DND-41 (cell line): ENCODE results near the gene PARVB.

Experiments used
- ATAC-seq: fragments of 200-7000 bp; cut with Tn5 transposase; 3 replicates; pipeline ENCODE4 v1.9.1; 2021; ENCODE audit warnings: low read depth; ENCODE audit not compliant: insufficient read depth
- DNase-seq: peaks from one replicate; pipeline ENCODE4 v3.0.0-alpha.2; 2020
- H2AFZ ChIP-seq: 2 replicates; pipeline ENCODE4 v1.6.0; 2012; ENCODE audit warnings: low read depth, low read length
- H3K27ac ChIP-seq: 2 replicates; pipeline ENCODE4 v1.5.1; 2012; ENCODE audit warnings: low read length, inconsistent platforms
- H3K27me3 ChIP-seq: fragments of 200-600 bp; sonication (generic); 2 replicates; pipeline ENCODE4 v1.6.0; 2012; ENCODE audit warnings: low read length, mild to moderate bottlenecking, inconsistent platforms; ENCODE audit not compliant: insufficient read depth, poor library complexity
- H3K36me3 ChIP-seq: 2 replicates; pipeline ENCODE4 v1.5.1; 2012; ENCODE audit warnings: low read length, inconsistent platforms; ENCODE audit not compliant: insufficient read depth
- H3K4me1 ChIP-seq: 2 replicates; pipeline ENCODE4 v1.5.1; 2012; ENCODE audit warnings: mild to moderate bottlenecking, low read length; ENCODE audit not compliant: insufficient read depth
- H3K4me2 ChIP-seq: 2 replicates; pipeline ENCODE4 v1.6.0; 2012; ENCODE audit warnings: mild to moderate bottlenecking, moderate library complexity, low read length, inconsistent platforms; ENCODE audit not compliant: insufficient read depth
- H3K4me3 ChIP-seq, 2 experiments: fragments of 200-600 bp in 1 of 2; shearing (Covaris generic) in 1 of 2; 2 replicates each; pipeline ENCODE4 v1.5.1; 2012 to 2016; ENCODE audit warnings: inconsistent platforms in 2 of 2, low read length in 2 of 2, mild to moderate bottlenecking in 2 of 2, low read depth in 1 of 2, moderate library complexity in 1 of 2
- H3K79me2 ChIP-seq: 2 replicates; pipeline ENCODE4 v1.6.0; 2012; ENCODE audit warnings: low read length, inconsistent platforms; ENCODE audit not compliant: insufficient read depth
- H3K9ac ChIP-seq: 2 replicates; pipeline ENCODE4 v1.6.0; 2012; ENCODE audit warnings: low read depth, mild to moderate bottlenecking, inconsistent platforms, low read length, moderate library complexity
- H3K9me3 ChIP-seq: 2 replicates; pipeline ENCODE4 v1.5.1; 2012; ENCODE audit warnings: low read length, moderate library complexity, mild to moderate bottlenecking, inconsistent platforms; ENCODE audit not compliant: insufficient read depth, severe bottlenecking
- H4K20me1 ChIP-seq: 2 replicates; pipeline ENCODE4 v1.6.0; 2012; ENCODE audit warnings: low read length; ENCODE audit not compliant: insufficient read depth
- CTCF ChIP-seq: IDR thresholded peaks from 2 replicates; pipeline ENCODE4 v1.5.1; 2012; ENCODE audit warnings: borderline replicate concordance, low read length, moderate library complexity, mild to moderate bottlenecking; ENCODE audit not compliant: poor library complexity, severe bottlenecking; ENCODE audit errors: extremely low read depth
- EZH2 ChIP-seq: IDR thresholded peaks from 3 replicates; pipeline ENCODE4 v1.6.1; 2012; ENCODE audit warnings: borderline replicate concordance, low read depth, mild to moderate bottlenecking, moderate library complexity, low read length, inconsistent platforms; ENCODE audit not compliant: severe bottlenecking

PARVB gene

DNA sequence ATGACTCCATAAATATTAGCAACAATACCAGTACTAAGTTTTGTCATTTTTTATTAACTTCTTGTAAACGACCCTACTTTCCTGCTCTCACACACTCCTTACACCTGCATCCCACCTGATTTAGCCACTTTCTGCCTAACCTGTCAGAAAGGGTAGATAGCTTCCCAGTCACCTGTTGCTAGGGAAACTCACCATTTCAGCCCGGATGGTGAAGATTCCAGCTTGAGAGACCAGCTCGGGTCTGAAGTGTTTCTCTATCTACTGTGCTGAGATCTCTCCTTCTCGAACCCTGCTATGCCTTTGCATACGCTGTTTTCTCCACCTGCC is 156.6 kb downstream of the PARVB start, which contains the start of gene PARVG:
Gene PARVG (plus strand): TSS at position 220 of the 327 bp plus-strand sequence. CDS start 2,405 bp downstream, outside the sequence.
- H3K4me2 ChIP-seq, result peak within 1 kb of the TSS; percentile 99
- DNase-seq (no peak), ATAC-seq (peak; percentile 12; the same call in 2 of the 3 replicates)
- peaks cover 6% of the 10 kb centered on the region for H3K27me3 ChIP-seq
- no peaks in the 10 kb centered on the region for H3K9me3 ChIP-seq
- TF ChIP-seq EZH2, result no peak
- no peak for TF ChIP-seq CTCF
- peaks cover 30% of the 10 kb centered on the region for H3K4me1 ChIP-seq
- peak within 1 kb of the TSS; percentile 94 to 97 for H3K4me3 ChIP-seq
- peaks cover 14% of the 10 kb centered on the region for H3K36me3 ChIP-seq
- H3K27ac ChIP-seq, result peak within 1 kb of the TSS; percentile 93
- peak within 1 kb of the TSS; percentile 96 for H3K9ac ChIP-seq
- H2AFZ ChIP-seq, result peak within 1 kb of the TSS; percentile 86
- peaks cover 23% of the 10 kb centered on the region for H3K79me2 ChIP-seq
- peaks cover 2% of the 10 kb centered on the region; the same call in 1 of the 2 replicates for H4K20me1 ChIP-seq

- peak overlapping the region; percentile 94 to 97 for H3K4me3 ChIP-seq
- peak overlapping the region; percentile 93 for H3K27ac ChIP-seq
- H3K4me1 ChIP-seq, result peaks cover 30% of the 10 kb centered on the region
- no peaks in the 10 kb centered on the region for H3K9me3 ChIP-seq
- peak overlapping the region; percentile 96 for H3K9ac ChIP-seq
- peak; percentile 80 for ATAC-seq
- TF ChIP-seq CTCF (no peak), EZH2 (no peak)
- H2AFZ ChIP-seq, result peak overlapping the region; percentile 86
- peak; percentile 83 for DNase-seq
- peaks cover 23% of the 10 kb centered on the region for H3K79me2 ChIP-seq
- peak overlapping the region; percentile 99 for H3K4me2 ChIP-seq
- peaks cover 6% of the 10 kb centered on the region for H3K27me3 ChIP-seq
- H3K36me3 ChIP-seq, result peaks cover 20% of the 10 kb centered on the region
- peaks cover 6% of the 10 kb centered on the region for H4K20me1 ChIP-seq
These were observed 157.2 kb downstream of the PARVB start for GRCh38 chr22:44181033-44181911.

GRCh38 chr22:44181912-44182587 is 157.9 kb downstream of the PARVB start:
- Histone ChIP-seq H3K4me1 (peaks cover 30% of the 10 kb centered on the region), H3K9ac (peak overlapping the region; percentile 96), H3K9me3 (no peaks in the 10 kb centered on the region), H3K27me3 (peaks cover 6% of the 10 kb centered on the region), H4K20me1 (peaks cover 13% of the 10 kb centered on the region), H3K4me2 (peak overlapping the region; percentile 99), H2AFZ (peak overlapping the region; percentile 86), H3K79me2 (peaks cover 23% of the 10 kb centered on the region), H3K27ac (peak overlapping the region; percentile 93), H3K4me3 (peak overlapping the region; percentile 94 to 97), H3K36me3 (peaks cover 25% of the 10 kb centered on the region)
- ATAC-seq, result peak; percentile 38
- TF ChIP-seq CTCF (peak; percentile 23), EZH2 (no peak)
- no peak for DNase-seq
